Hepatocyte (in vitro differentiated cells): ENCODE data around the gene HERC4. TPM values are rescaled to one million over a fixed set of nuclear protein-coding genes. Genes with fewer than 3 reads are reported as not detected.

Source experiments
- DNase-seq: peaks from one replicate; pipeline ENCODE4 v3.0.0-alpha.2; 2016; ENCODE audit warnings: low spot score
- H2AFZ ChIP-seq: fragments of 200-600 bp; sonication (generic); 2 replicates; pipeline ENCODE4 v1.6.0; 2016; ENCODE audit warnings: antibody characterized with exemption, mild to moderate bottlenecking
- H3K27ac ChIP-seq: fragments of 200-600 bp; sonication (generic); 2 replicates; pipeline ENCODE4 v1.5.1; 2016; ENCODE audit warnings: mild to moderate bottlenecking
- H3K27me3 ChIP-seq: fragments of 200-600 bp; sonication (generic); 2 replicates; pipeline ENCODE4 v1.6.1; 2016
- H3K36me3 ChIP-seq: fragments of 200-600 bp; sonication (generic); replicated peaks from 2 replicates; pipeline ENCODE4 v1.5.1; 2016; ENCODE audit warnings: low read depth; ENCODE audit not compliant: insufficient read depth
- H3K4me1 ChIP-seq: fragments of 200-600 bp; sonication (generic); 2 replicates; pipeline ENCODE4 v1.5.1; 2016; ENCODE audit warnings: mild to moderate bottlenecking, moderate library complexity; ENCODE audit not compliant: insufficient read depth
- H3K4me2 ChIP-seq: fragments of 200-600 bp; sonication (generic); 2 replicates; pipeline ENCODE4 v1.6.0; 2016
- H3K4me3 ChIP-seq: fragments of 200-600 bp; sonication (generic); 2 replicates; pipeline ENCODE4 v1.5.1; 2016; ENCODE audit warnings: mild to moderate bottlenecking
- H3K79me2 ChIP-seq: fragments of 200-600 bp; sonication (generic); 2 replicates; pipeline ENCODE4 v1.6.0; 2017; ENCODE audit warnings: mild to moderate bottlenecking
- H3K9me2 ChIP-seq: fragments of 200-600 bp; sonication (generic); replicated peaks from 2 replicates; pipeline ENCODE4 v1.6.0; 2017; ENCODE audit warnings: mild to moderate bottlenecking; ENCODE audit not compliant: insufficient read depth
- H3K9me3 ChIP-seq: fragments of 200-600 bp; sonication (generic); 2 replicates; pipeline ENCODE4 v1.5.1; 2016; ENCODE audit warnings: low read depth, mild to moderate bottlenecking
- H4K20me1 ChIP-seq: fragments of 200-600 bp; sonication (generic); 2 replicates; pipeline ENCODE4 v1.6.0; 2016; ENCODE audit warnings: mild to moderate bottlenecking; ENCODE audit not compliant: insufficient read depth, poor library complexity, severe bottlenecking
- EZH2 ChIP-seq: fragments of 200-600 bp; sonication (generic); IDR thresholded peaks from 2 replicates; pipeline ENCODE4 v1.6.1; 2016; ENCODE audit warnings: antibody characterized with exemption, mild to moderate bottlenecking, borderline replicate concordance
- EZH2phosphoT487 ChIP-seq: fragments of 200-600 bp; sonication (generic); IDR thresholded peaks from one replicate; pipeline ENCODE4 v1.6.1; 2018; ENCODE audit warnings: antibody characterized with exemption, mild to moderate bottlenecking, low read depth, moderate library complexity; ENCODE audit not compliant: unreplicated experiment, severe bottlenecking
- WGBS: methylation state at CpG from one replicate; pipeline ENCODE4 v1.1.6; 2016; ENCODE audit warnings: low lambda C conversion rate; ENCODE audit errors: missing lambda C conversion rate; 5-methylcytosine and 5-hydroxymethylcytosine counted together
- polyA plus RNA-seq: library from polyadenylated mRNA; unstranded; fragments of >200 nt; fragmentation: Nextera tagmentation; extraction: Ambion mirVana; gene quantifications from 2 replicates; pipeline ENCODE4 v1.2.1, GENCODE V29; 2016
- total RNA-seq: library from RNA; depleted of rRNA; stranded (reverse); fragments of >200 nt; gene quantifications from 2 replicates; pipeline ENCODE4 v1.2.3, GENCODE V29; 2014
- TF ChIP-seq, protein P1 (sequence below): fragments of 200-600 bp; sonication (generic); IDR thresholded peaks from 2 replicates; pipeline ENCODE4 v1.5.1; 2016; ENCODE audit warnings: antibody characterized with exemption, mild to moderate bottlenecking; ENCODE audit not compliant: poor library complexity

The HERC4 gene
- total and polyA plus RNA-seq, 2 experiments from 2014 or later = 23.3 to 54.0 TPM

DNA sequence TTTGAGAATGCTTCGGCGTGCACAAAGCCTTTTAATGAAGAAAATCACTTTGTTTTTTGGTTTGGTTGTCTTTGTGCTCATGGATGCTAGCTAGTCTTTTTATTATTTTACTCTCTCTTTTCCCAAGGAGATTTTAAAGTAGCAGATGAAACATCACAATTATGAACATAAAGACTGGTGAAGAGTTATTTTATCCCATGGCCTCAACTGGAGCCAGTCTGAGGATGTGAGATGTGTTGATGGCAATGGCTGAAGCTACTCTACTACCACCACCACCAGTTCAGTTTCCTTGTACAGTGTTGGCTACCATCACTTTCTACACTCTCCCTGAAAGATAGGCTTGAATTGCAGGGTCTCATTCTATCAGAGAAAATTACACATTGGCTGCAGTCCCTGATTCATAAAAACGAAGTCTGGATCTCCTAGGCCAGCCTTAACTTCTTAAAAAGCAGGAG is 494 bp upstream of the HERC4 start:
- no peak for TF ChIP-seq EZH2phosphoT487
- TF ChIP-seq, protein P1, sequence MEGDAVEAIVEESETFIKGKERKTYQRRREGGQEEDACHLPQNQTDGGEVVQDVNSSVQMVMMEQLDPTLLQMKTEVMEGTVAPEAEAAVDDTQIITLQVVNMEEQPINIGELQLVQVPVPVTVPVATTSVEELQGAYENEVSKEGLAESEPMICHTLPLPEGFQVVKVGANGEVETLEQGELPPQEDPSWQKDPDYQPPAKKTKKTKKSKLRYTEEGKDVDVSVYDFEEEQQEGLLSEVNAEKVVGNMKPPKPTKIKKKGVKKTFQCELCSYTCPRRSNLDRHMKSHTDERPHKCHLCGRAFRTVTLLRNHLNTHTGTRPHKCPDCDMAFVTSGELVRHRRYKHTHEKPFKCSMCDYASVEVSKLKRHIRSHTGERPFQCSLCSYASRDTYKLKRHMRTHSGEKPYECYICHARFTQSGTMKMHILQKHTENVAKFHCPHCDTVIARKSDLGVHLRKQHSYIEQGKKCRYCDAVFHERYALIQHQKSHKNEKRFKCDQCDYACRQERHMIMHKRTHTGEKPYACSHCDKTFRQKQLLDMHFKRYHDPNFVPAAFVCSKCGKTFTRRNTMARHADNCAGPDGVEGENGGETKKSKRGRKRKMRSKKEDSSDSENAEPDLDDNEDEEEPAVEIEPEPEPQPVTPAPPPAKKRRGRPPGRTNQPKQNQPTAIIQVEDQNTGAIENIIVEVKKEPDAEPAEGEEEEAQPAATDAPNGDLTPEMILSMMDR = no peak
- TF ChIP-seq EZH2 = no peak
- Histone ChIP-seq H3K4me3 (peak overlapping the region; percentile 9), H3K4me1 (peaks cover 23% of the 10 kb centered on the region), H3K9me2 (no peaks in the 10 kb centered on the region), H3K4me2 (peak overlapping the region; percentile 77), H3K9me3 (no peaks in the 10 kb centered on the region), H3K79me2 (peaks cover 39% of the 10 kb centered on the region), H4K20me1 (peaks cover 28% of the 10 kb centered on the region), H3K27me3 (no peaks in the 10 kb centered on the region), H2AFZ (peak overlapping the region; percentile 80), H3K36me3 (no peaks in the 10 kb centered on the region), H3K27ac (peak overlapping the region; percentile 41)
- DNase-seq = no peak
- WGBS = 31% methylated on average over 3 of the region's 3 CpGs

DNA sequence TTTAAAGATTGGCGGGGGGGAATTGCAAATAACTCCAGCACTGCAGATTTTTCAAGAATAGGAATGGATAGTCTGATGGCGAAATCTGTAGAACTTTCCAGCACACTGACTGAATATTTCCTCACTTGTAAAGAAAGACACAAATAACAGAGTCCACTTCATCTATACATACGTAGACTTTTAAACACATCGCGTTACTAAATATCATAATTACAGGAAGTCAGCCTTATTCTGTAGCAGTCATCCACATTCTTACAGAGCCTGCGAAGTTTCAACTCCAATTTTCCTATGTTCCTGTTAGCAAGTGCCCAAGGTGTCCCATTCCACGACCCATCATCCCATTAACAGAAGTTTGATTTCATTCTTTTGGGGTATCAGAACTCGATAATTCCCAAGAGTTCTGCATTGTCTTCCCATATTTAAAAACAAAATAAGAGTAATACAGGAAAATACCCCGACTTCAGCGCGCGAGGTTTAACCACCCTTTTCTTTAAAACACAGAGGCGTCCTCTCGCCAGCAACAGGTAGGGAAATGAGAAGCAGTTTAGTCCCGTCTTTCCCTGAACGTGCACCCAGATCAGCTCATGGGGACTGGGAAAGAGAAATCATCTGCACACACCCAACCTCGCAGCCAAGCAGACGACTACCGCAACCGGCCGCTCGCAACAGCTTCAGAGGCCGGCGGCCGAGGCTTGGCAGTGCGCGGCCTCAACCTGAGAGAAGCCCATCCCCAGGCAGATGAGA is 880 bp downstream of the HERC4 start:
- H3K9me3 ChIP-seq = no peaks in the 10 kb centered on the region
- peaks cover 53% of the 10 kb centered on the region for H3K79me2 ChIP-seq
- peak overlapping the region; percentile 85 for H2AFZ ChIP-seq

DNA sequence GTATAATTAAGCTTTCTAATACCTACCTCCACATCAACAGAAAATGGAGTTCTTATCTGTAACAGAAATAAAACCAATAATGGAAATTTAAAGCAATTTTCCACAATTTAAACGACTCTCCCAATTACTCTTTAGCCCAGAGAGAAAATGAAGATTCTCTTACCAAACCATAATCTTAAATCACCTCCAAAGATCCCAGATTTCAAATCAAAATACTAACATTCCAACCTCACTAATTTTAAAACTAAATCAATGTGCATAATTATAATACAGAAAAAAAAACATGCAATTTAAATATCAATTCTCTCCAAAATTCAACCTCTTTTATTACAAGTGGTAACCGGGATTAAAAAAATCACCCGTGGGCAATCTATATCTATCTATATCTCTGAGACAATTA is 1.5 kb downstream of the HERC4 start:
- H3K4me2 ChIP-seq = peak overlapping the region; percentile 86
- H3K4me3 ChIP-seq = peak overlapping the region; percentile 67
- WGBS = 4% methylated on average over 3 of the region's 3 CpGs
- H3K9me2 ChIP-seq = no peaks in the 10 kb centered on the region
- H2AFZ ChIP-seq = no peak overlapping the region
- H3K9me3 ChIP-seq = no peaks in the 10 kb centered on the region
- peaks cover 23% of the 10 kb centered on the region for H3K4me1 ChIP-seq
- peaks cover 28% of the 10 kb centered on the region for H4K20me1 ChIP-seq
- TF ChIP-seq EZH2phosphoT487 (no peak), EZH2 (no peak)
- TF ChIP-seq, protein P1 = no peak
- no peaks in the 10 kb centered on the region for H3K36me3 ChIP-seq
- peak overlapping the region; percentile 99 for H3K27ac ChIP-seq
- DNase-seq = no peak
- no peaks in the 10 kb centered on the region for H3K27me3 ChIP-seq
- H3K79me2 ChIP-seq = peaks cover 58% of the 10 kb centered on the region

More for the DNA sequence above, 880 bp downstream of the HERC4 start:
- H3K27ac ChIP-seq = peak overlapping the region; percentile 99
- peaks cover 23% of the 10 kb centered on the region for H3K4me1 ChIP-seq
- no peaks in the 10 kb centered on the region for H3K36me3 ChIP-seq
- WGBS = 2% methylated on average over 27 of the region's 27 CpGs
- H3K27me3 ChIP-seq = no peaks in the 10 kb centered on the region
- peak; percentile 11 for DNase-seq
- no peaks in the 10 kb centered on the region for H3K9me2 ChIP-seq
- H3K4me2 ChIP-seq = peak overlapping the region; percentile 86
- no peak for TF ChIP-seq EZH2phosphoT487
- TF ChIP-seq, protein P1 = no peak
- TF ChIP-seq EZH2 = no peak
- H3K4me3 ChIP-seq = peak overlapping the region; percentile 67
- peaks cover 28% of the 10 kb centered on the region for H4K20me1 ChIP-seq
